Activated CD4-positive, alpha-beta T cell treated with anti-CD3 and anti-CD28 coated beads, Interleukin-2, amount 50 U/mL, for 1 hour (primary cell): Measurements from ENCODE around the gene PIGW.
"Not testable (repeated sequence)": the region's sequence is repeated elsewhere in the genome, so short reads cannot be mapped to it uniquely, and the experiment has no call there.

ENCODE experiments used
- DNase-seq: peaks from one replicate; pipeline ENCODE4 v3.0.0-alpha.2; 2020

The PIGW gene

DNA sequence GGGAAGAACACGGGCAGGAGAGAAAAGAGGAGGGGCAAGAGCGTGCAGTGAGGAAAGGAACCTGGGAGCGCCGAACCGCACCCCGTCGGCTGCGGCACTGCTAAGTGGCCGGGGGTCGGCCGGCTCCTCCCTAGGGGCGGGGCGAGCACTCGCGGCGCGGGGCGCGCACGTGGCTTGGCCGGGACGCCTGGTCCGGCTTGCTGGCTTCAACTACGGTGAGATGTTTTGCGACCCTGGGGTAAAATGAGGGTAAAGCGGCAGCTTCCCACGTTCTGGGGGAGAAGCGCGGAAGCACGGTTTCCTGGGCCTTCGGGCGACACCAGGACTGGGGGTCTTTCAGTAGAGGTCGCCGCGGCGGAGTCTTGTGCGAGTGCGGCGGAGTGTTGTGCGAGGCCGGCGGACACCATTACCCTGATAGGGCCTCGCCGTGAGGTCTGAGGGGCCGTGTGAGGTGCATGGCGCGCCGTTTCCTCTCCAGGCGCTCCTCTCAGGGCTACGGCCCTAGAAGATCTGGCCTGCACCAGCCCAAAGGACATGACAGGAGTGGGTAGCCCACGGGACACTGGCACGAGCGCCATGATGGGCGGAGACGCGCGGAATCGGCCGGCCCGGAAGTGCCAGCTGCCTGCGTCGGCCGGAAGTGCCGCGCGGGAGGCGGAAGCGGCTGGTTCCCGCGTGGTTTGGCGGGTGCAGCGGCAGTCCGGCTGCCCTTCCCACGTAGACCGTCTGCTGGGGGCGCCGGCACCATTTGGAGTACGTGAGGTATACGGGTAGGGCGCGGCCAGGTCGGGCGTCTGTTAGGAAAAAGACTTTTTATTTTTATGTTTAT, at the start of gene PIGW, which contains the start of gene MYO19:
Gene PIGW (plus strand): TSS at position 148 of the 829 bp plus-strand sequence. CDS start 2,115 bp downstream, outside the sequence.
Gene MYO19 (minus strand): TSS at position 29 of the 829 bp plus-strand sequence. CDS start 2,330 bp downstream, outside the sequence.
- DNase-seq: peak; percentile 80

DNA sequence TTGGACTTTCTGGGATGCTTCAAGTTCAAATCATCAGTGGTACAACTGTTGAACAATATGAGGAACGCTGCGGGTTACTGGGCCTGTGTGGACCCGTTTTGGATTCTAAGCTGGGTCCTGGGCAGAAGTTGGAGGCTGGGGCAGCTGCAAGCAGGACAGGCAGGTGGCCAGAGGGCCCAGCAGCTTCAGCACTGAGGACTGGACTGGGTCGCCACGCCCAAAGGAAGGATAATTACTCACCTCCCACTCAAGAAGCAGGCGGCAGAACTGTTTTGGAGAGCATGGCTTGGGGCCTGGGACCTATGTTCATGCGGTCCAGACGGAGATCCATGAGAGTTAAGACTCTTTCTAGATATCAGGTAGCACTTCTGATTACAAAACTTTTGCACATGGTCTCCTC, 49.8 kb upstream of the PIGW start:
- DNase-seq: no peak

GRCh38 chr17:36485805-36486203, 49.0 kb upstream of the PIGW start:
- DNase-seq: no peak

GRCh38 chr17:36486204-36487194, 48.3 kb upstream of the PIGW start, which contains the start of gene ZNHIT3:
ZNHIT3 (plus strand) TSS chr17:36486681; CDS start chr17:36486700, 19 bp downstream.
- peak; percentile 90 for DNase-seq

DNA sequence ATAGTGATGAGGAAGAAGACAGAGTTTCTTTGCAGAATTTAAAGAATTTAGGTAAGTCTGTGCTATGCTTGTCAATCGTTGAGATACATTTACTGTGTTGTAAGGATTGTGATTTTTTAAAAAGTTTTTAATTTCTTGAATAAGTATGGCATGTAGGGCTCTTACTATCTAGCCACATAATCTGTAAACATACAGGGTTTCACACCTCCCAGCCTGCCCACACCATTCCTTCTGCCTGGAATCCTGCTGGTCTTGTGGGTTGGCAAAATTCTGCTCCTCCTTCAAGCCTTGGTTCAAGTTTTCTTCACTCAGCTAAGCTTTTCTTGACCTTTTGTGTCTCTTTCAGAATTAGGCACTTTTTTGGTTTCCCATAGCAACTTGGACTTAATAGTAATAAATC, 40.8 kb upstream of the PIGW start:
- no peak for DNase-seq

DNA sequence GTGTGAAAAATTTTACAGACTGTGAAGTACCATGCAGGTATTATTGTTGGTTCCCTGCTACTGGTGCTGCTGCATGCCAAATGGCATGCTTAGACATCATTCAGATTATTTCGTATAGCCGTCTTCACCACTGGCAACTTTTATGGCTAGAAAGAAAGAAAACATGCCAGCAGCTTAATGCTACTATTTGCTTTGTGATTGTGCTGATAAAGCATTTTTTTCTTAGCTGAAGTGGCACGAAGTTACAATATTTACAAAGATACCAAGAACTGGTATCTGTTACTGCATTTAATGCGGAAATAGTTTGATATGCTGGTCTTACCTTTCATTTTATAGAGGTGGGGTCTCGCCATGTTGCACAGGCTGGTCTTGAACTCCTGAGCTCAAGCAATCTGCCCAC, 40.1 kb upstream of the PIGW start:
- DNase-seq: no peak

DNA sequence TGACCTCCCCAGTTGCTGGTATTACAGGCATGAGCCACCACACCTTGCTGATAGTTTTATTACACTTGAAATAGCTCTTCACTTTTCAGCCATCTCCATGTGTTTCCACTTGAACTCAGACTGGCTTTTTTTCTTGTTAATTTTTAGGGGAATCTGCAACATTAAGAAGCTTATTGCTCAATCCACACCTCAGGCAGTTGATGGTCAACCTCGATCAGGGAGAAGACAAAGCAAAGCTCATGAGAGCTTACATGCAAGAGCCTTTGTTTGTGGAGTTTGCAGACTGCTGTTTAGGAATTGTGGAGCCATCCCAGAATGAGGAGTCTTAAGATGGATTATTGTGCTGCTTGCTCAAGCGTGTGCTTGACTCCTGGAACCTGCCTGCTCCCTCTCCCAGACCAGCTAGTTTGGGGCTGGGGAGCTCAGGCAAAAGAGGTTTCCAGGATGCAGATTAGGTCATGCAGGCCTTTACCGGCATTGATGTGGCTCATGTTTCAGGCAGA, 39.7 kb upstream of the PIGW start:
- DNase-seq: no peak

GRCh38 chr17:36496018-36496789, 38.6 kb upstream of the PIGW start:
- no peak for DNase-seq

- no peak for DNase-seq
Measured at GRCh38 chr17:36498155-36498554, 36.6 kb upstream of the PIGW start.

GRCh38 chr17:36498560-36499300, 36.1 kb upstream of the PIGW start:
- no peak for DNase-seq

DNA sequence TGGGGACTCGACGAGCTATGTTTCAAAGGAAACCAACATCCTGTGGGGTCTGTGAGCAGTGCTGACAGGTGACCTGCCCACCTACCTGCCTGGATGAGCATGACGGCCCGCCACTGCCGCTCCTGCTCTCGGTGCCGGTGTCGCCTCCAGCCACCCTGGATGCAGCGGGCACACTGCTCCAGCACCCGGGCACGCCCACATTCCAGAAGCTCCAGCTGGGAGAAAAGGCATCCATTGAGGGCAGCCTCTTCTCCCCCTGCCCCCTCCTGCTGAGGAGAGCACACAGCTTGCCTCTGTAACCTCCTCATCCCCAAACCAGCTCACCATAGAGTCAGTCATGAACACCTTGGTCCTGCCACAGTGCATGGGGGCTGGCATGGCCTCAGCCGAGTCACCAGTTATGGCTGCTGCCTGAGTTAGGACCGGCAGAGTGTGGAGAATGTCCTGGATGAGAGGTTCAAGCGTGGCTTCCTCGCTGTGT, 34.0 kb upstream of the PIGW start:
- DNase-seq: no peak

DNA sequence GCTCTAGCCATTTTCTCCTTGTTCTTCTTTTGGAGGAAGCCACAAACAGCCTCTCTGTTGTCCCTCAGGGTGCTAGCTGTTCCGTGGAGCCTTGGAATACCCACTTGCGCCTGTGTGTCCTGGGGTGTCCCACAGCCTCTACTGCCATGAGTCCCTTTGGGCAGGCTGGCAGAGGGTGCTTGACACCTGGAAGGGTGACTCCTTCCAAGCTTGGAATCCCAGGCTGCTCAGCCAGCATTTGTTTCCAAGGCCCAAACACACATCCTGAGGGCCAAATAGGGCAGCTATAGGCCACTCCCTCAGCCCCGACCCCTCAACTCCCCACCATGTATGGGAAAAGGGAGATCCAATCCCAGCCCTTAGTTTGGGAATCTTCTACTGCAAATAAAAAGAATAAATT, 33.4 kb upstream of the PIGW start:
- DNase-seq: no peak

GRCh38 chr17:36501963-36502362, 32.8 kb upstream of the PIGW start:
- no peak for DNase-seq

GRCh38 chr17:36503456-36504155, 31.2 kb upstream of the PIGW start:
- DNase-seq: no peak

DNA sequence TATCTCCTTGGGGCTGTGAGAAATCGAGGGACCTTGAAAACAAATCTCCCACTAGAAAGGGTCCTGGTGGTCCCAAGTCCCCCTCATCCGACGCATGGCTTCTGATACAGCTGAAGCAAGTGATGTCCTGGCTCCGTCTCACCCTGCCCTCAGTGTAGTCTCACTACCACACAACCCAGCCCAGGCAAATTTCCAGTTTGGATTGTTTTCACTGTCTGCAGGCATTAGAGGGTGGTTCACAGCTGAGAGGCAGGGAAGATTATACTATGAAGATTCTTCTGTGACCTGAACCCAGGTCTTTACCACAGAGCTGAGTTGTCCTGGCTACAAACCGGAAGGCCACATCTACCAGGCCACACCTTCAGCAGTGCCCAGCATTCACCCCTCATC, 30.6 kb upstream of the PIGW start:
- no peak for DNase-seq

GRCh38 chr17:36505171-36505570, 29.6 kb upstream of the PIGW start:
- no peak for DNase-seq

DNA sequence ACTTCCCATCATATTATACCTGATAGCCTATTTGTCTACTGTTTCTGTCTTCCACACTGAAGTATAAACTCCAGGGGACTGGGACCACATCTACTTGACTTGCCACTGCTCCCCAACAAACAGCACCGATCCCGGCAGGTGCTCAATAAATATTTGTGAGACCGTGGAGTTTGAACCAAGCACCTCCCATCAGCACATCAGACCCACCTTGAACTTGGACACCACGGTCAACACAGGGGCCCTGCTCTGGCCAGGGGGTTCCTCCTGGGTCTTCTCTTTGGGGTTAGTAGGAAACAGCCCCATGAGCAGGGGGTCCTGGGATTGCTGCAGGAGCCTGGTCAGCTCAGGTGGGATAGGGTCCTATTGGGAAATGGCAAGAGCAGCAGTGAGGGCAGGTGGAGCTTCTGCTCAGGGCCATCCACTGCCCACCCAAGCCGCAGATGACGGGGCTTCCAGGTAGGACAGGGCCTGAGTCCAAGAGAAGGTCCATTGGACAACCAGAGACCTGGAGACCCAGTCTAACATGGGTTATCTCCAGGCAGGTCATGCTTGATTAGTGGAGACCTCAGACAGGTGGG, 28.4 kb upstream of the PIGW start:
- no peak for DNase-seq

DNA sequence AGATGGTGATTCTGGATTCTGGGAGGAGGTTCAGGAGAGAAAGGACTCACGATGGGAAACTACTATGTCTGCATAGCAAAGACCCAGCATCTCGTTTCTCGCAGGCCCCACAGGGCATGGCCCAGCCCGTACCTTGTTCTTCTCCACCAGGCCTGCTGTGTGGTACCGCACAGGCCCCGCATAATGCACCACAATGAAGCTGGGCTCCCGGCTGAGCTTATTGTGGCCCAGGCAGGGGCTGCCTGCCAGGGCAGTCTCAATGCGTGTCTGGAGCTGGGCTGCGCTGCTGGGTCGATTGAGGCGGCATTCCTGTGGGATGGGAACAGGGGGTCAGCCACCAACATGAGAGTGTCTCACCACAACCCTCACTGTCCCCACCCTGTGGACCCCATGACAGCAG, 28.0 kb upstream of the PIGW start:
- DNase-seq: no peak

GRCh38 chr17:36507266-36507665, 27.5 kb upstream of the PIGW start:
- DNase-seq: no peak

DNA sequence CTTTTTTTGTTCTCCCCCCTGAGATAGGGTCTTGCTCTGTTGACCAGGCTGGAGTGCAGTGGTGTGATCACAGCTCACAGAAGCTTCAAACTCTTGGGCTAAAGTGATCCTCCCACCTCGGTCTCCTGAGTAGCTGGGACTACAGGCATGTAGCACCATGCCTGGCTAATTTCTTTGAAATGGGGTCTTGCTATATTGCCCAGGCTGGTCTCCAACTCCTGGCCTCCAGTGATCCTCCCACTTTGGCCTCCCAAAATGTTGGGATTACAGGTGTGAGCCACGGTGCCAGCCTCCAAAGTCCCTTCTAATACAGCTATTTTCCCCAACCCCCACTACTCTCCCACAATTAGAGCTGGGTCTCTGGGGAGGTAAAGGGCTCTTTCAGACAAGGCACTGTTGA, 26.3 kb upstream of the PIGW start:
- DNase-seq: not testable (repeated sequence)
